ENCODE measurements around the gene CCNT2.

GRCh38 chr2:134869946-134870736, 48.5 kb upstream of the CCNT2 start:
- TF ChIP-seq CTCF (IDR thresholded peaks at IDR 0.05) = no peak
- no peak for TF ChIP-seq POLR2A (IDR thresholded peaks at IDR 0.05)

Data from Peyer's patch (tissue), 4 donors.